SW 1271 (cell line): ENCODE measurements around the gene SYNJ1.
"Not testable (repeated sequence)": the region's sequence is repeated elsewhere in the genome, so short reads cannot be mapped to it uniquely, and the experiment has no call there.

ENCODE experiments used
- DNase-seq, 2 experiments: peaks; one replicate each; lab custom pipeline; 2025; lab: John Stamatoyannopoulos, UW

The SYNJ1 gene

GRCh38 chr21:32727687-32728455 is at the start of gene SYNJ1:
SYNJ1 (minus strand) TSS chr21:32728013; CDS start chr21:32726895, 1,118 bp downstream.
- DNase-seq: peak; percentile 55 to 82

GRCh38 chr21:32777269-32777668 is 49.5 kb upstream of the SYNJ1 start:
- no peak for DNase-seq

- DNase-seq: no peak
These were observed 48.9 kb upstream of the SYNJ1 start for GRCh38 chr21:32776743-32777142.

- DNase-seq: not testable (repeated sequence)
These were observed 45.2 kb upstream of the SYNJ1 start for GRCh38 chr21:32773048-32773344.

- DNase-seq: peak in 1 of 2 experiments; percentile 33
These were observed 44.7 kb upstream of the SYNJ1 start for GRCh38 chr21:32772281-32773047.

GRCh38 chr21:32770871-32771523 is 43.2 kb upstream of the SYNJ1 start:
- DNase-seq: peak in 1 of 2 experiments; percentile 39

GRCh38 chr21:32768530-32768929 is 40.7 kb upstream of the SYNJ1 start:
- no peak for DNase-seq

- no peak for DNase-seq
These were observed 37.2 kb upstream of the SYNJ1 start for GRCh38 chr21:32765058-32765457.

GRCh38 chr21:32764186-32764585 is 36.4 kb upstream of the SYNJ1 start:
- no peak for DNase-seq

- no peak for DNase-seq
These were observed 30.0 kb upstream of the SYNJ1 start for GRCh38 chr21:32757804-32758203.

- DNase-seq: no peak
These were observed 28.3 kb upstream of the SYNJ1 start for GRCh38 chr21:32756096-32756495.

- DNase-seq: no peak
These were observed 26.2 kb upstream of the SYNJ1 start for GRCh38 chr21:32753818-32754585.

- DNase-seq: no peak
These were observed 22.6 kb upstream of the SYNJ1 start for GRCh38 chr21:32750405-32750804.

- no peak for DNase-seq
These were observed 21.8 kb upstream of the SYNJ1 start for GRCh38 chr21:32749662-32750061.

GRCh38 chr21:32748529-32748928 is 20.7 kb upstream of the SYNJ1 start:
- no peak for DNase-seq

- DNase-seq: no peak
These were observed 19.6 kb upstream of the SYNJ1 start for GRCh38 chr21:32747396-32747795.

GRCh38 chr21:32746711-32747110 is 18.9 kb upstream of the SYNJ1 start:
- DNase-seq: not testable (repeated sequence)

- DNase-seq: no peak
These were observed 14.6 kb upstream of the SYNJ1 start for GRCh38 chr21:32742396-32742795.

- no peak for DNase-seq
These were observed 13.5 kb upstream of the SYNJ1 start for GRCh38 chr21:32741336-32741735.

- DNase-seq: no peak
These were observed 12.1 kb upstream of the SYNJ1 start for GRCh38 chr21:32739946-32740345.

- not testable (repeated sequence) for DNase-seq
These were observed 8.3 kb upstream of the SYNJ1 start for GRCh38 chr21:32736083-32736482.

GRCh38 chr21:32735524-32735923 is 7.7 kb upstream of the SYNJ1 start:
- no peak for DNase-seq
